AG20443 (cell line): ENCODE results near the gene NEUROD2.

Source experiments
- DNase-seq: peaks from one replicate; pipeline ENCODE4 v3.0.0; 2012; ENCODE audit warnings: low spot score, mixed read lengths

Gene NEUROD2

DNA sequence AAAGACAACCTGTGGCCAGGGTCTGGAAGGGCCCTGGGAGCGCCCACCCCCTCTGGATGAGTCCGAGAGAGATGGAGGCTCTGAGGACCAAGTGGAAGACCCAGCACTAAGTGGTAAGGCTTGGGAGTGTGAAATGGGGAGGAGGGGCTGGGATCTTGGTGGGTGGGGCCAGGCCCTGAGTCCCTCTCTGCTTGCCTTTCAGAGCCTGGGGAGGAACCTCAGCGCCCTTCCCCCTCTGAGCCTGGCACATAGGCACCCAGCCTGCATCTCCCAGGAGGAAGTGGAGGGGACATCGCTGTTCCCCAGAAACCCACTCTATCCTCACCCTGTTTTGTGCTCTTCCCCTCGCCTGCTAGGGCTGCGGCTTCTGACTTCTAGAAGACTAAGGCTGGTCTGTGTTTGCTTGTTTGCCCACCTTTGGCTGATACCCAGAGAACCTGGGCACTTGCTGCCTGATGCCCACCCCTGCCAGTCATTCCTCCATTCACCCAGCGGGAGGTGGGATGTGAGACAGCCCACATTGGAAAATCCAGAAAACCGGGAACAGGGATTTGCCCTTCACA is 28.0 kb upstream of the NEUROD2 start:
- DNase-seq: no peak

DNA sequence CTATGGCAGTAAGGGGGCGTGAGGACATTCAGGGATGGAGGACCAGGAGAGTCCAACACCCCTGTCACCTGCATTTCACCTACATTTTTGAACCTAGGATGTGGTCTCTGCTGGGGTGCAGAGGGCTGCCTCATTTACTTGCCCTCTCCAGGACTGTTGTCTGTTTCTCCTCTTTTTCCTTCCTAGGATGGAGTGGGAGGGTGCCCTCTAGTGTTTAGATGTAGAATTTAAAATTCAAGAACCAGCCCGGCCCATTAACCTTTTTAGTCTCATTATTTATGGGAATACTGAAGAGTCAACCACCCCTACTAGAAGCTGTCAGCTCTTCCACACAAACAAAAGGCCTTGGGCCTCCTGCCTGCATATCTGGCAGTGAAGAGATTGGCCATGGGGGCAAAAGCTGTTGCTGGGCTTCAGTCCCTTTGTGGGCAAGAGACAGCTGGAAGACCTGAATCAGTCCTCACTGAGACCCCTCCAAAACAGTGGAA is 26.7 kb upstream of the NEUROD2 start:
- DNase-seq: peak; percentile 68

DNA sequence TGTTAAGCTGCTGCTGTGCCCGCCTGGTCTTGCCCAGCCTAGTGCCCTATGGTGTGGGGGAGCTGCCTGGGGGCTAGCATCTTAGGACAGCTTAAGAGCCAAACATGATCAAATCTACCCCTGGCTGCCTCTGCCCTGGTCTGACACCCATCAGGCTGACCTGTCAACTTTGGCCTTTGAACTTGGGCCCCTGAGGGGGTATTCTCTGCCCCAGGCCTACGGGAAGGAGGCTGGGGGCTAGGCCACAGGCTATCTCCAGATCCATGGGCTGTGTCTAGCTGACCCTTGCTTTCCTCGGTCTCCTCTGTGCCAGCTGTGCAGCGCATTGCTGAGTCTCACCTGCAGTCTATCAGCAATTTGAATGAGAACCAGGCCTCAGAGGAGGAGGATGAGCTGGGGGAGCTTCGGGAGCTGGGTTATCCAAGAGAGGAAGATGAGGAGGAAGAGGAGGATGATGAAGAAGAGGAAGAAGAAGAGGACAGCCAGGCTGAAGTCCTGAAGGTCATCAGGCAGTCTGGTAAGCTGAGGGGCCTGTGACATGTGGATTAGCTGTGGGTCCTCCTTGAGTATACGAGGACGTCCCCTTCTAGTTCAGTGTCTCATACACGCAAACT is 26.0 kb upstream of the NEUROD2 start:
- DNase-seq: no peak

DNA sequence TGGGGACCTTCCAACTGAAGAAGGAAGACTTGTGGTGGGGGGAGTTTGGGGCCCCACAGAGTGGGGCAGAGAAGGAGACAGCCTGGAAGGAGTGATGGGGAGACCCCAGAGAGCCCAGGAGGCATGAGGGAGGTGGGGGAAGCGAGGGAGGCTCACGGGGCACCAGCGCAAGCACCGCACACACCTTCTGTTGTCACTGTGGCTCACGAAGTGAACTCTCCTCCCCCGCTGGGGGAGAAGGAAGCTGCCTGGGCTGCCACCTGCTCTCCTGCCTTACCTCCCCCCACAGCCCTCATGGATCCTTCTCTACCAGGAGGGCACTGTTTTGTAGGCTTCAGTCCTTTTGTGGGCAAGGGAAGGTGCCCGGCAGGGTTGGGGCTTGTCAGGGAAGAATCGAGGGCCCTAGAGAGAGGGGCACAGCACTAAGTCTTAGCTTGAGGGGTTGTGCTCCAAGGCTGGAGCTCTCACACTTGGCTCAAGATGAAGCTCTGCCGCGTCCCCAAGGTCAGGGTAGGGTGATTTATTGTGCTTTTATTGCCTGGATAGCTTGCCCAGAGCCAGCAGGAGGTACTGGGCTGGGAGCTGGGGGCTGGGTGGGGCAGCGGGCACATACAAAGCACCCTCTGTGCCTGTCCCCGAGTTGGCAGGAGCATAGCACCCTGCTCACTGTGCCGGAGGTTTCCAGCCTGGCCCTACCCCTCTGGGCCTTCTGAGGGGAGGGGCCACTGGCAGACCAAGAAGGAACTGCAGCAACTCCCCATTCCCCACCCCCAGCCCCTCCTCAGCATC is 24.6 kb upstream of the NEUROD2 start:
- DNase-seq: no peak

DNA sequence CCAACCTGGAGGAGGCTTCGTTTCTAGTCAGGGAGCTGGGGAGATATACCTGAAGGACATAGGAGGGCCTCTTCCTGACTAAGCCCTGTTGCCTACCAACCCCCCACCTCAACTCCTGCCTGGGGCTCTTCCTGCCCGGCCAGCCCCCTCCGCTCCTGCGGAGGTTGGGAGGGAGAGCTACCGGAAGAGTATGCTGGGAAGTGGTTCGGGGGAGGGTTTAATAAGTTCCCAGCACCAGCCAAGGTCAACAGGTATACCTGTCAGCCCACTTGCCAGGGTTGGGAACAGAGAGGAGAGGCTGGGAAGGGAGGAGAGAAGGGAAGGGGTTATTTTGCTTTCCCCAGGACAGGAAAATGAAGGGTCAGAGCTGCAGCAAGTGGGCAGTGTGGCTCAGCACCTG is 23.7 kb upstream of the NEUROD2 start:
- no peak for DNase-seq

DNA sequence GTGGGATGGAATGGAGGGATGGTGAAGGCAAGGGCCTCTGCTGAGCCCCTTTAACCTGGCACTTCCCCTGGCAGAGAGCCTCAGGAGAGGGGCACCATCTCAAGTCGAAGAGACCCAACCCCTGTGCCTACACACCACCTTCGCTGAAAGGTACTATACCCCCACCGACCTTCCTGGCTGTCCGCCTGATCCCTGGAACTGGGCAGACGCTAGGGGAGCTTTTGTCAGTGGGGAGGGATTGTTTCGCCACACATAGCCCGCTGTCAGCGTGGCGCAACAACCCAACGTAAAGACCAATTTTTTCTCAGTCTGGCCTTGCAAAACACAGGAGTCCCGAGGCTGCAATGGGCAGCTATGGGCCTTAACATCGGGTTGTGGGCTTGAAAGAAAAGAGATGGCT is 22.2 kb upstream of the NEUROD2 start:
- DNase-seq: no peak

DNA sequence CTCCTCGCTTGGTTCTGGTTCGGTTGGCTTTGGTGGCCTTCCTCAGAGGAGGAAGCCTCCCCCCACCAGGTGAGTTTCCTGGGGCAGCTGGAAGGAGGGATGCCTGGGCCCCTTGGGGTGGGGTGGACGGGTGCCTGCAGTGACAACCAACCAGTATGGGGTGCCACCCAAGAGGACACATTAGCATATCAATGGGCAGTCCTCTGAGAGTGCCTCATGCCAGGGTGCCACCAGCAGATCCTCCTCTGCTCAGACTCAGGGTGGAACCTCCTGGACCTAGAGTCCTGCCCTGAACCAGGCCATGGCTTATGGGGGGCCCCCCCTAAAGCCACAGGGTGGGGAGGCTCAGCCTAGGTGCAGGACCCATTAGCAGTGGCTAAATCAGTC is 21.8 kb upstream of the NEUROD2 start:
- DNase-seq: no peak

DNA sequence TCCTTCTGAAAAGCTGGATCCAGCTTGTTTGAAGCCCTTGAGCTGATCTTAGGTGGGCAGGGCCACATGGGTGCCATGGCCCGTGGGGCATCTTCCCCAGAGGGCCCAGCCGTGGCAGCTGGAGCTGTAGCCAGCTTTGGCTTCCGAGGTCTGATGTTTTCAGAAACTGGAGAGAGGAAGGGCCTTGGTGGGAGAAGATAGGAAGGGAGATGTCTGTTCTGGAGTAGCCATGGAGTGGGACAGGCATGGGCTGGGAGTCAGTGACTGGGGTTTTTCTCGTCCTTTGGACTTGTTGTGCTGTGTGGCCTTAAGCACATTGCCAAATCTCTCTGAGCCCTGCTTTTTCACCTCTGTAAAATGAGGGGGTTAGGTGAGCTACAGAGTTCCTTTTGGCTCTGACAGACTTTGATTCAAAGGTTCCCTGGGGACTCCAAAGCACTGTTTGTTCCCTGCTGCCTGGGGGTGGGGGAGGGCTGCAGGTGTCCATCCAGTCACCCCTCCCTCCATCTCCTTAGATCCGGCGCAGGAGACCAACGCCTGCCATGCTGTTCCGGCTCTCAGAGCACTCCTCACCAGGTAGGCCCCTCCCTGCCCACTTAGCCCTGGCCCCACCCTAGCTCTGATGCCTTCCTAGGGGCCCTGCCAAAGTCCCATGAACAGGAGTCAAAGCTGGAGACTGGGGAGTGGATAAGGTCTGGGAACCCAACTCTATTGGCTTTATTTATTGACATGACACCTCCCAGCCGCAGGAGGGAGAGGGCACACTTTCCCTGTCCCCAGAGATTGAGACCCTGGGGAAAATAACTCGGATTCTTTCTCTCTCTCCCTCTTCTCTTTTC is 21.2 kb upstream of the NEUROD2 start:
- no peak for DNase-seq

DNA sequence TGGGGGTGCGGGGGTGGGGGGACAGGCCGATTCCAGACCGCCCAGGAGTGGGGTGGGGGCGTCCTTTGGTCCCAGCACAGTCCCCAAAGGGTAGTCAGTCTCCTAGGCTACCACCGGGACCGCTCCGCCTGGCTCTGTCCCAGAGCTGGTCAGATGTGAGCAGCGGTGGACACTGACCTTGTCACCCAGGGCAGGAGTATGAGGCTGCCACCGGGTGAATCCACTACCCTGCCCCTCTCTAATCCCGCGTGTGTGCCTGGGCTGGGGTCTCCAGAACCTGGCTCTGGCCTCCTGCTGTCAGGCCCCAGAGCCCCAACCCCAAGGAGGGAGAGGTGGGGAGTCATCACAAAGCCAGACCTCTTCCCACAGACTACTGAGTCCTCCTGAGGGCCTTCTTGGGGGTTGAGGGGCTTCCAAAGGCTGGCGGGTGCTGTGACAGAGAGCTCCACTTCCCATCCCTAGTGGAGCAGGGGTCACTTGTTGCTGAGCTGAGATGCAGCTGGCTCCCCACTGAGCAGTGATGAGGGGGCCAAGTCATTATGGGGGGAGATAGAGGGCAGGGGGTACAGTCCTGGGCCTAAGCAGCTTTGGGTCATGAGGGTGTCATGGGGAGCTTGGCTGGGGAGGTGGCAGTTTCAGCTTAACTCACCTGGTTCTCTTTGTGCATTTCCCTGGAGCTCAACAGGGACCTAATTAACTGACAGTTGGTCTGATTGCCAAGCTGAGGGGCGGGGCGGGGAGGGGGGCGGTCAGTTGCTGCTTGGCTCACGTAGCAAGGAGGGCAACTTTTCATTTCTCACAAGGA is 20.2 kb upstream of the NEUROD2 start:
- DNase-seq: no peak

DNA sequence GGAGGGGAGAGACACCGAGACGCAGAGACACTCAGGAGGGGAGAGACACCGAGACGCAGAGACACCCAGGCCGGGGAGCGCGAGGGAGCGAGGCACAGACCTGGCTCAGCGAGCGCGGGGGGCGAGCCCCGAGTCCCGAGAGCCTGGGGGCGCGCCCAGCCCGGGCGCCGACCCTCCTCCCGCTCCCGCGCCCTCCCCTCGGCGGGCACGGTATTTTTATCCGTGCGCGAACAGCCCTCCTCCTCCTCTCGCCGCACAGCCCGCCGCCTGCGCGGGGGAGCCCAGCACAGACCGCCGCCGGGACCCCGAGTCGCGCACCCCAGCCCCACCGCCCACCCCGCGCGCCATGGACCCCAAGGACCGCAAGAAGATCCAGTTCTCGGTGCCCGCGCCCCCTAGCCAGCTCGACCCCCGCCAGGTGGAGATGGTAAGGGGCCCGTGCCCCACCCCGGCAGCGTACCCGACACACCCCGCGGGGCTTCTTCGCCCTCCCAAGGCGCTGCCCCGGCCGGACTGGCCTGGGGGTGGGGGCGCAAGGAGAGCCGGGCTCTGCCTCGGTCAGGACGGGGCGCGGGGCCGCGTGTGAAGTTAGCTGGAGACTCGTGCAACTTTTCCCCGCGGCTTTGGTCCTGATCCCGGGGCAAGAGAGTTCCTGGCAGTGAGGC is 19.5 kb upstream of the NEUROD2 start:
- no peak for DNase-seq

DNA sequence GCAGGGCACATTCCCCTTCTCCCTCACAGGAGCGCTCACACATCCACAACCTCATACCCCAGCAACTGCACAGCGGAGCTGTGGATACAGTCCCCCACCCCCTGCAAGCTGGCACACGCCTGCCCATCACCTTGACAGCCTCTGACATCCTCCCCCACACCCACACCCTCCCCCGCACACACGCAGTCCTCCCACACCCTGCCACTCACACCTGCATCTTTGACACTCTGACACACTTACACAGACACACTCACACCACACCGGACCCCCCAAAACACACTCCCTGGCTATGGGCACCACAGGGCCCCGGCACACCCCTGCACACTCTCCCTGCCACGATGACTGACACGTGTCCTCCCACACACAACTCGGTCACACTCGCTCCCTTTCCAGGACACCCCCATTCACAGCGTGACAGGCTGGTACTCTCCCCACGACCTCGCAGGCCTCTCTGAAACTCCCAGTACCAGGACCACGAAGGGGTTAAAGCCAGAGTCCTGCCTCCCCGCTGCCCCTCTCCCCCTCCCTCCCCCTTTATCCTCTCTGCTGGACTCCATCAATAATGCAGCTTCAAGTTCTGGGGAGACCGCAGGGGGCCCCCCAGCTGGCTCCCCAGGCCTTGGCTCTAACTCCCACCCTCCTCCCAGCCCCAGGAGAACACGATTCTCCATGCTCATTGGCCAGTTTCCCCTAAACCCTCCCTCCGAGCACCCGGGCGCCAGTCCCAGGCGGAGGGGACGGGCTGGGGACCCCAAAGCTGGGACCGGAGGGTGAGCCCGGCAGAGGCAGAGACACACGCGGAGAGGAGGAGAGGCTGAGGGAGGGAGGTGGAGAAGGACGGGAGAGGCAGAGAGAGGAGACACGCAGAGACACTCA is 18.7 kb upstream of the NEUROD2 start, which contains the start of gene PPP1R1B:
Gene PPP1R1B (plus strand): TSS at position 782 of the 876 bp plus-strand sequence. CDS start 441 bp downstream, outside the sequence.
- no peak for DNase-seq

DNA sequence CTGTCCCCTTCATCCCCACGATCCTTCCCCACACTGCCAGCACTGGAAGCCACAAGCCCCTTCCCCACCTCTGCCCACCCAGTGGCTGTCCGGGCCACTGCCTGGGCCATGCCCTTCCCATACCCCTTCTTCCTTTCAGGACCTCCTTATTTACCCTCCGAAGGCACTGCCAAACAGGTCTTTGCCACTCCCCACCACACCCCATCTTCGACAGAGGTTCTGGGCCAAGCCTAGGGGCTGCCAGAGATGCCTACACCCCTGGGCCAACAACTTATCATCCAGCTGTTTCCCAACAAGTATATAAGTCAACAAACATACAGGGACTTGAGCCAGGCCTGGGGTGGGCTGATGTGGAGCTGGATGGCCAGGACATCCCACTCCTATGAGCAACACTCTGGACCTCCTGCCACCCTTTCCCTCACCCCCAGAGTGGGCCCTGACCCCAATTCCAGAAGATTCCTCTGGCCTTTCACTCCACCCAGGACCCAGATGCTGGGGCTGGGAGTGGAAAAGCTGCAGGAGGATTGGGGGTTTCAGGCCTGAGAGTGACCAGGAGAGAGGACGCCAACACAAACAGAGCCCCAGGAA is 17.6 kb upstream of the NEUROD2 start:
- DNase-seq: no peak

DNA sequence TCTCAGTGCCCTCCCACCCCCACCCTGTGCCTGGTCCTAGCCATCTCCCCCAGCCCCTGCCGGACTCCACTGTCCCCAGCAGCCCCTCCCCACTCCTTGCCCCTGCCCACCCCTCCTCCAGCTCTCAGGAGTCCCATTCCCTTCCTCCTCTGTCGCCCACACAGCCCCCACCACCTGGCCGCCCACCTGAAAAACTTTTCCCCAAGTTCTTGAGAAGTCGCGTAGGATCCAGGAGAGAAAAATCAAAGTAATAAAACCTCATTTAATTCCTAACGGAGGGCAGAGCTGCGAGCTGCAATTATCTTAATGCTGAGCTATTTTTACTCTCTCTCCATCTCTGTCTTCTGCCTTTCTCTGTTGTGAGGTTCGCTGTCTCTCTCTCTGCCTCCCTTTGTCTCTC is 16.6 kb upstream of the NEUROD2 start:
- DNase-seq: no peak

DNA sequence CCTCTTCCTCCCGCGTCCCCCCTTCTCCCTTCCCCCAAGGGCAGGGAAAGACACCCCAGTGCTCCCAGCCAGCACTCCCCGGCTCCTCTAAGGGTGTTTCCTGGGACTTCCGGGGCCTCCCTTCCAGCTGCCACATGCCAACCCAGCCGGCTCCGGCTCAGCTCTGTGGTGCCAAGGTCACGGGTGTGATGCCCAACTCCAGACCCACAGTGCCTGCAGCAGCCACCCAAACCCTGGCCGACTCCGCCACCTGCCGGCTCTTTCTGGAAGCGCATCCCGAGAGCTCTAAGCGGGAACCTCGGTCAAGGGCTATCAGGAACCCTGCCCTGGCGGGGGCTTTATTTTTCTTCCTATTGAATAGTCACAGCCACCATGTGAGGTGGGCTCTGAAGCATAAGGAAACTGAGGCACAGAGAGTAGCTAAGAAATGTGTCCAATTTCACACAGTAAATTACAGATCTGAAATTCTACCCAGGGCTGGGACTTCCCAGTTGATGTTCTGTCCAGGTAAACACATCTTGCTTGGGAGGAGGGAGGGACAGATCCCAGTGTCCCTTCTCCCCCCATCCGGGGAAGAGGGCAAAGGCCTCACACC is 15.7 kb upstream of the NEUROD2 start:
- DNase-seq: peak; percentile 86

DNA sequence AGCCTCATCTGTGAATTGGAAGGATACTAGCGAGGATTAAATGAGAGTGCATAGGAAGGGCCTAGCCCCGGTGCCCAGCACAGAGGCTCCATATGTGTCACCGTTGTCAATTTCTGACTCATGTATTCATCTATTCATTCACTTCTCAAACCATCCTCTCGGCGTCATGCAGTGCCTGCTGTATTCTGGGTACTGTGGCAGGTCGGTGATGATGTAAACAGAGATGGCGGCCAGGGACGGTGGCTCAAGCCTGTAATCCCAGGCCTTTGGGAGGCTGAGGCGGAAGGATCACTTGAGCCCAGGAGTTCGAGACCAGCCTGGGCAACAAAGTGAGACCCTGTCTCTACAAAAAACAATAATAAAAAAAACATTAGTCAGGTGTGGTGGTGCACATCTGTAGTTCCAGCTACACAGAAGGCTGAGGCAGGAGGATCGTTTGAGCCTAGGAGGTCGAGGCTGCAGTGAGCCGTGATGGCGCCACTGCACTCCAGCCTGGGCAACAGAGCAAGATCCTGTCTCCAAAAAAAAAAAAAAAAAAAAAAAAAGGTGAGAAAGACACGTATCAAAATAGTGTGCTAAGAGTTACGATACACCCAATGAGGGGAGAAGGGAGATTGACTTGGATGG is 14.8 kb upstream of the NEUROD2 start:
- DNase-seq: no peak

DNA sequence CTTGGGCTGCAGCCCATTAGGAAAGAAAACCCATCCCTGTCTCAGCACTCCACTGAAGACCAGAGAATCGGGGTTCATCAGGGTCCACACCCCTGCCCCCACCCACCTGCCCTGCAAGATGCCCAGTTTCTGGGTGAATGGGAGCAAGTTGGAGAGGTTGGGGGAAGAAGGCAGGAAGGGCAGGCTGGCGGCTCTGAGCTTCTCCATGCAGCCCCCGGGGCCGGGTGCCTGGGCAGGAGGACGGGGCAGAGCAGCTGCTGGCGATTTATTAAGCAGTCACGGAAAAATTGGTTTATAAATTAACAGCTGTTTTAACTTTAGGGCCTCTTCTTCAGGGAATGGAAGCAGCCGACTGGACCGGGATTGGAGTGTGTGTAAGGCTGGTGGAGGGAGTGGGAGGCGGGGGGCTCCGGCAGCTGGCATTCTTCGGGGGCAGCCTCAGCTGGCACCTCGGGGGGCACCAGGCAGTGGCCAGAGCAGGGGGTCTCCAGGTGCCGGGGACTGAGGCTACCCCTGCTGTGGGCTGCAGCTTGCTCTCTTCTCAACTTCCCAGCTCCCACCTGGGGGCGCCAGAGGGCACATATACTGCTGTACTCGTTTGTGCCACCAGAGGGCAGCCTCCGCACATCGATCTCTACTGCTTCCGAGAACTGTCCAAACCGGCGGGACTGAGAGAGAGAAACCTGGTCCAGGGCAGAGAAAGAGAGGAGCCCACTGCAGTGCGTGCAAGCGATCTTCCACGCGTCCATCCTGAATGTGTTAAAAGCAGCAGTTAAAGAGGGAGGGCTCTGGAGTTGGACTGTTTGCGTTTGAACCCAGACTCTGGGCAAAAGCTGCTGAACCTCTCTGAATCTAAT is 14.0 kb upstream of the NEUROD2 start:
- DNase-seq: peak; percentile 91

DNA sequence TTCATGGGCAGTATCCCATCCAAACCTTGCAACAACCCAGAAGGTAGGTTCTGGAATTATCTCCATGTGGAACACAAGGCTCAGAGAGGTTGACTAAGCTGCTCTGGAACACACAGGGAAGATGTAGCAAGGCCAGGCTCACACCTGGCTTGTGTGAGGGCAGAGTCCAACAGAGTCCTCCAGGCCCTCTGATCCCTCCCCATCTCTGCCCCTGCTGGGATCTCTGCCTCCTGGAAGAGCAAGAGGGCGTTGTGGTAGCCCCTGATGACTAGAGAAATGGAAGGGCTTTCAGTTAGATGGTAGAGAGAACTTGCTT is 12.0 kb upstream of the NEUROD2 start:
- DNase-seq: no peak
